Measurements from ENCODE around the gene KCNS3.

KCNS3 gene

GRCh38 chr2:17879137-17879912 lies 858 bp downstream of the KCNS3 start:
- peak; percentile 45 for DNase-seq (ENCODE audit: low spot score)

GRCh38 chr2:17879913-17880274 lies 1.4 kb downstream of the KCNS3 start:
- no peak for DNase-seq (ENCODE audit: low spot score)

GRCh38 chr2:17892770-17893534 lies 14.5 kb downstream of the KCNS3 start:
- DNase-seq (ENCODE audit: low spot score), result no peak

- DNase-seq (ENCODE audit: low spot score), result no peak
Observed at GRCh38 chr2:17894005-17894404, 15.5 kb downstream of the KCNS3 start.

GRCh38 chr2:17894556-17894955 lies 16.1 kb downstream of the KCNS3 start:
- no peak for DNase-seq (ENCODE audit: low spot score)

- no peak for DNase-seq (ENCODE audit: low spot score)
Observed at GRCh38 chr2:17899871-17900270, 21.4 kb downstream of the KCNS3 start.

- DNase-seq (ENCODE audit: low spot score), result no peak
Observed at GRCh38 chr2:17901246-17901645, 22.8 kb downstream of the KCNS3 start.

- DNase-seq (ENCODE audit: low spot score), result no peak
Observed at GRCh38 chr2:17910980-17911379, 32.5 kb downstream of the KCNS3 start.

GRCh38 chr2:17911491-17912260 lies 33.2 kb downstream of the KCNS3 start:
- DNase-seq (ENCODE audit: low spot score), result no peak

- peak; percentile 12 for DNase-seq (ENCODE audit: low spot score)
Observed at GRCh38 chr2:17912266-17912691, 33.8 kb downstream of the KCNS3 start.

GRCh38 chr2:17915099-17915498 lies 36.6 kb downstream of the KCNS3 start:
- DNase-seq (ENCODE audit: low spot score), result peak; percentile 11

- no peak for DNase-seq (ENCODE audit: low spot score)
Observed at GRCh38 chr2:17915811-17916518, 37.5 kb downstream of the KCNS3 start.

GRCh38 chr2:17916584-17916983 lies 38.1 kb downstream of the KCNS3 start:
- no peak for DNase-seq (ENCODE audit: low spot score)

- peak; percentile 10 for DNase-seq (ENCODE audit: low spot score)
Observed at GRCh38 chr2:17918789-17919188, 40.3 kb downstream of the KCNS3 start.

GRCh38 chr2:17930773-17931172 lies 52.3 kb downstream of the KCNS3 start:
- DNase-seq (ENCODE audit: low spot score), result no peak

- no peak for DNase-seq (ENCODE audit: low spot score)
Observed at GRCh38 chr2:17933256-17933655, 54.8 kb downstream of the KCNS3 start.

- DNase-seq (ENCODE audit: low spot score), result no peak
Observed at GRCh38 chr2:17934721-17935120, 56.3 kb downstream of the KCNS3 start.

- no peak for DNase-seq (ENCODE audit: low spot score)
Observed at GRCh38 chr2:17935242-17935885, 56.9 kb downstream of the KCNS3 start.

- no peak for DNase-seq (ENCODE audit: low spot score)
Observed at GRCh38 chr2:17936599-17936998, 58.1 kb downstream of the KCNS3 start.

GRCh38 chr2:17940091-17940630 lies 61.7 kb downstream of the KCNS3 start:
- no peak for DNase-seq (ENCODE audit: low spot score)

GRCh38 chr2:17943444-17943843 lies 65.0 kb downstream of the KCNS3 start:
- DNase-seq (ENCODE audit: low spot score), result no peak
